Measurements from ENCODE around the gene BRPF1.
A peak's percentile ranks its signal among the peaks of the same experiment; 100 is the strongest.

The BRPF1 gene

GRCh38 chr3:9703736-9704346, 27.7 kb upstream of the BRPF1 start, which contains the start of gene CPNE9:
Gene CPNE9, plus strand, starts transcription at chr3:9703833. Its CDS starts 164 bp downstream, at chr3:9703997.
- no peak for DNase-seq

GRCh38 chr3:9704347-9705322, 26.9 kb upstream of the BRPF1 start:
- DNase-seq, result peak; percentile 38

GRCh38 chr3:9710174-9710739, 21.3 kb upstream of the BRPF1 start:
- DNase-seq, result no peak

- DNase-seq, result no peak
Observed at GRCh38 chr3:9712415-9712814, 19.1 kb upstream of the BRPF1 start.

- no peak for DNase-seq
Observed at GRCh38 chr3:9713142-9713541, 18.4 kb upstream of the BRPF1 start.

- peak; percentile 51 for DNase-seq
Observed at GRCh38 chr3:9715136-9715535, 16.4 kb upstream of the BRPF1 start.

- DNase-seq, result peak; percentile 95
Observed at GRCh38 chr3:9715764-9716437, 15.6 kb upstream of the BRPF1 start.

- DNase-seq, result no peak
Observed at GRCh38 chr3:9716801-9717555, 14.6 kb upstream of the BRPF1 start.

- no peak for DNase-seq
Observed at GRCh38 chr3:9717563-9717962, 14.0 kb upstream of the BRPF1 start.

GRCh38 chr3:9718118-9718517, 13.4 kb upstream of the BRPF1 start:
- DNase-seq, result no peak

GRCh38 chr3:9721015-9721699, 10.4 kb upstream of the BRPF1 start:
- no peak for DNase-seq

GRCh38 chr3:9721700-9722060, 9.9 kb upstream of the BRPF1 start:
- no peak for DNase-seq

GRCh38 chr3:9725775-9726515, 5.6 kb upstream of the BRPF1 start:
- DNase-seq, result no peak

GRCh38 chr3:9727041-9727595, 4.4 kb upstream of the BRPF1 start:
- DNase-seq, result peak; percentile 72

GRCh38 chr3:9727743-9728142, 3.8 kb upstream of the BRPF1 start:
- DNase-seq, result no peak

GRCh38 chr3:9729419-9729818, 2.1 kb upstream of the BRPF1 start:
- DNase-seq, result no peak

GRCh38 chr3:9730657-9731205, 804 bp upstream of the BRPF1 start:
- no peak for DNase-seq

GRCh38 chr3:9732080-9732739, 675 bp downstream of the BRPF1 start:
- peak; percentile 16 for DNase-seq

GRCh38 chr3:9732740-9733115, 1.2 kb downstream of the BRPF1 start:
- DNase-seq, result peak; percentile 20

GRCh38 chr3:9736831-9737230, 5.3 kb downstream of the BRPF1 start:
- peak; percentile 54 for DNase-seq

Measured in hematopoietic multipotent progenitor cell treated with erythropoietin and hydrocortisone succinate and interleukin-3 and kit ligand, for 8 days (in vitro differentiated cells).